Measurements from ENCODE around the gene FEN1.

The FEN1 gene, protein sequence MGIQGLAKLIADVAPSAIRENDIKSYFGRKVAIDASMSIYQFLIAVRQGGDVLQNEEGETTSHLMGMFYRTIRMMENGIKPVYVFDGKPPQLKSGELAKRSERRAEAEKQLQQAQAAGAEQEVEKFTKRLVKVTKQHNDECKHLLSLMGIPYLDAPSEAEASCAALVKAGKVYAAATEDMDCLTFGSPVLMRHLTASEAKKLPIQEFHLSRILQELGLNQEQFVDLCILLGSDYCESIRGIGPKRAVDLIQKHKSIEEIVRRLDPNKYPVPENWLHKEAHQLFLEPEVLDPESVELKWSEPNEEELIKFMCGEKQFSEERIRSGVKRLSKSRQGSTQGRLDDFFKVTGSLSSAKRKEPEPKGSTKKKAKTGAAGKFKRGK

GRCh38 chr11:61792310-61793082, at the start of gene FEN1, which contains the start of gene TMEM258:
Gene FEN1, plus strand, starts transcription at chr11:61792911. Its CDS starts 2,451 bp downstream, at chr11:61795362.
Gene TMEM258, minus strand, starts transcription at chr11:61792599. Its CDS starts 41 bp downstream, at chr11:61792558.
- peak; percentile 82 for DNase-seq (ENCODE audit: low read depth)

DNA sequence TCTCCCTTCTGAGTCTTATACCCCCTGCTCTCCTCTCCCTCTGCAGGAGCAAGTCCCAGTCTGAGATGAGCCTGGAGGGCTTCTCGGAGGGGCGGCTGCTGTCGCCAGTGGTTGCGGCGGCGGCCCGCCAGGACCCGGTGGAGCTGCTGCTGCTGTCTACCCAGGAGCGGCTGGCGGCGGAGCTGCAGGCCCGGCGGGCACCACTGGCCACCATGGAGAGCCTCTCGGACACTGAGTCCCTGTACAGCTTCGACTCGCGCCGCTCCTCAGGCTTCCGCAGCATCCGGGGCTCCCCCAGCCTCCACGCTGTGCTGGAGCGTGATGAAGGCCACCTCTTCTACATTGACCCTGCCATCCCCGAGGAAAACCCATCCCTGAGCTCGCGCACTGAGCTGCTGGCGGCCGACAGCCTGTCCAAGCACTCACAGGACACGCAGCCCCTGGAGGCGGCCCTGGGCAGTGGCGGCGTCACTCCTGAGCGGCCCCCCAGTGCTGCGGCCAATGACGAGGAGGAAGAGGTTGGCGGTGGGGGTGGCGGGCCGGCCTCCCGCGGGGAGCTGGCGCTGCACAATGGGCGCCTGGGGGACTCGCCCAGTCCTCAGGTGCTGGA, 49.1 kb upstream of the FEN1 start:
- DNase-seq (ENCODE audit: low read depth) = no peak

DNA sequence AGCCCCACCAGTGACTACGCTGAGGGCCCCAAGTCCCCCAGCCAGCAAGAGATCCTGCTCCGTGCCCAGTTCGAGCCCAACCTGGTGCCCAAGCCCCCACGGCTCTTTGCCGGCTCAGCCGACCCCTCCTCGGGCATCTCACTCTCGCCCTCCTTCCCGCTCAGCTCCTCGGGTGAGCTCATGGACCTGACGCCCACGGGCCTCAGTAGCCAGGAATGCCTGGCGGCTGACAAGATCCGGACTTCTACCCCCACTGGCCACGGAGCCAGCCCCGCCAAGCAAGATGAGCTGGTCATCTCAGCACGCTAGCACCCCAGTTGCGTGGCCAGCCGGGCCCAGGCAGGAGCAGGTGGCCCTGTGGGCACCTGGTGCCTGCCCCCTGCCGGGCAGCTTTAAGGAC, 48.5 kb upstream of the FEN1 start:
- DNase-seq (ENCODE audit: low read depth) = no peak

DNA sequence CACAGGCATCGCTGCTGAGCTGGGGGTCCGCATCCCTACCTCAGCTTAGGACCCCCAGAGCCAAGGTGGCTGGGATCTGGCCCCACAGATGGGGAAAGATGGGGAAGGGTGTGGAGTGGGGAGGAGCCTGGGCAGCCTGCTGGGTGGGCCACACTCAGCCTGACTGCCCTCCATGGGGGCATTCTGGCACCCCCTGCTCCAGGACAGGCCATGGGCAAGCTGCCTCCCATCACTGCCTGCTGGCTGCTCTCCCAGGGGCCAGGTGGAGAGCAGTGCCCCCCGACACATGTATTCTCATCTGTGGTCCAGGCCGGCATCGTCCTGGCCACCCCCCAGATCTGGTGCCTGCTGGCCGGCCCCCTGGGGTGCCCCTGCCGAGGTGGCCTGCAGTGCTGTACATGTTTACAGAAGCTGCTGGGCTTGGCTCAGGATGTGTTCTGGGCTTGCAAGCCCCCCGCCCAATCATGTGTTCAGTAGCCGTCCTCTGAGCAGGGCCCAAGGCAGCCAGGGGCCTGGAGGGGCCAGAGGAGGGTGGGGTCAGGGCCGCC, 48.0 kb upstream of the FEN1 start:
- DNase-seq (ENCODE audit: low read depth) = no peak

- DNase-seq (ENCODE audit: low read depth) = no peak
Observed at GRCh38 chr11:61745781-61746441, 46.8 kb upstream of the FEN1 start.

DNA sequence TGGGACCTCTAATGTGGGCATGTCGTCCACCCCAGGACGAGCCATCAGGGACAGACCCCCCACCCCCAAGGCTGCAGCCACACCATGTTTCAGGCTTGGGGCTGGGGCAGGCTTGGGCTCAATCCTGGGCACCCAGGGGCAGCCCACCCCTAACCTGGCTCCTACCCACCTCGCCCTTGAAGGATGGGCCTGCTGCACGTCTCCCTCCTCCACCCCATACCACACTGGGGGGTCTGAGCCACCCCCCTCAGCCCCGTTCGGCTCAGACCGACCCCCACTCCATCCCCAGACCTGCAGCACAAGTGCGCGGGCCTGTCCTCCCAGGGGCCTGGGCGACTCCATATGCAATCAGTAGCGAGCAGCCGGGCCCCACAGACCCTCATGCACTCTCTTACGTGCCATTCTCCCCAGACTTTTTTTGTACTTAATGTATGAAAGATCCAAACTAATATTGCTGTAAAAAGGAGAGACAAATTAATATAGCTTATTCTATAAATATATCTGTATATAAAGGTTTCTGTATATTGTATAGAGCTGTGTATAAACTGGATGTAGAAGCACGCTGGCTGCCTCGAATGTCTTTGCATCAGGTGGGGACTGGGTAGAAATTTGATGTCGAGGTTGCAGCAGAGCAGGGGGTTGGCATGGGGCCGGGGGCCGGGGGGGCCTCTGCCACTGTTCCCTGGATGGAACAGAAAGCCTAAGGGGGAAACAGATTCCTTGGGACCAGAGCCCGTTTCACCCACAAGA, 46.1 kb upstream of the FEN1 start:
- DNase-seq (ENCODE audit: low read depth) = no peak

GRCh38 chr11:61747192-61747966, 45.3 kb upstream of the FEN1 start:
- DNase-seq (ENCODE audit: low read depth) = no peak

DNA sequence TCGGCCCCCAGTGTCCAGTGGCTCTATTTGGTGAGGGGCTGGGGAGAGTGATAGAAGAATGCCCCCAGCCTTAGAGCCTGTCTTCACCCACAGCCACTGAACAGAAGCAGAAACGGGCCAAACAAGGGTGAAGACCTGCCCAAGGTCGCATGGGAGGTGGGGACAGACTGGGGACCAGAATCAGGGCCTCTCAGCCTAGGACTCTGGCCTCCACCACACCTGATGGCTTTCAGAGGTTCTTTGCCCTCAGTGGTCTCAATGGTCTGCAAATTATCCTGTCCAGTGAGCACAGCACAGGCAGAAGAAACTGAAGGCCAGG, 44.8 kb upstream of the FEN1 start:
- no peak for DNase-seq (ENCODE audit: low read depth)

DNA sequence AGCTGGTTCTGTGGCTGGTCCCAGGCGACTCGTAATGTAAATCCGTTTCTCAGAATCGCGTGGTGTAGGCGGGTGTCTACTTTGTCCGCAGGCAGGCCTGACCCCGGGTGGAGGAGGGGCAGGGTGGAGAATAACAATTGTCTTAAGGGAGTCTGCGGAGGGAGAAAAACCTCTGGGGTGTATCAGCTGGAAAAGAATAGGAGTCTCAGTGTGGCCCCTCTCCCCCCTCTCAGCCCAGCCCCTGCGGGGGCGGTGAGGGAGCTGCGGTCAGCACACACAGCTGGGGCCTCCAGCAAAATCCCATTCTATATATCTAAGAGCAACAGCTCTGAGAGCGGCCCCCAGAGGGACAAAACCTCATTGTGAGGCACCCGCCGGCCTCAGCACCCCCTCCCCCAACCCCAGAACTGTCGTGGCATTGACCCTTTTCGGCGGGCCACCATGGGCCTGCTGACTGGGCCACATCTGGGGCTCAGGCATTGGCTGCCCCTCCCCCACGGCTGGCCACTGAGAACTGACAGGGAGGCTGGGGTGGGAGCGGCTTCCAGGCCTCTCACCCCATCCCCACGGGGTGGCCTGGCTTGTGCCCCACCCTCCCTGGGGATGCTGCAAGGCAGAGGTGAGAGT, 43.0 kb upstream of the FEN1 start:
- no peak for DNase-seq (ENCODE audit: low read depth)

GRCh38 chr11:61750631-61751273, 42.0 kb upstream of the FEN1 start:
- no peak for DNase-seq (ENCODE audit: low read depth)

DNA sequence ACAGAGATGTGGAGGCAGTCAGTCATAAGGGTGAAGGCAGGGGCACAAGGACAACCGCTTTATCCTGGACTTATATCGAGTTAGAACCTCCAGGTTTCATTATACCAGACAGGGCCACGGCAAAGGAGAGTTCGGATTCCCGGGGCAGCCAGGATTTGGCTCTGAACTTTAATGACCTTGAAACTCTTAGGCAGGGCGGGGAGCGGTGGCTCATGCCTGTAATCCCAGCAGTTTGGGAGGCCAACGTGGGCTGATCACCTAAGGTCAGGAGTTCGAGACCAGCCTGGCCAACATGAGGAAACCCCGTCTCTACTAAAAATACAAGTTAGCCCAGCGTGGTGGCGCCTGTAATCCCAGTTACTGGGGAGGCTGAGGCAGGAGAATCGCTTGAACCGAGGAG, 41.3 kb upstream of the FEN1 start:
- no peak for DNase-seq (ENCODE audit: low read depth)

DNA sequence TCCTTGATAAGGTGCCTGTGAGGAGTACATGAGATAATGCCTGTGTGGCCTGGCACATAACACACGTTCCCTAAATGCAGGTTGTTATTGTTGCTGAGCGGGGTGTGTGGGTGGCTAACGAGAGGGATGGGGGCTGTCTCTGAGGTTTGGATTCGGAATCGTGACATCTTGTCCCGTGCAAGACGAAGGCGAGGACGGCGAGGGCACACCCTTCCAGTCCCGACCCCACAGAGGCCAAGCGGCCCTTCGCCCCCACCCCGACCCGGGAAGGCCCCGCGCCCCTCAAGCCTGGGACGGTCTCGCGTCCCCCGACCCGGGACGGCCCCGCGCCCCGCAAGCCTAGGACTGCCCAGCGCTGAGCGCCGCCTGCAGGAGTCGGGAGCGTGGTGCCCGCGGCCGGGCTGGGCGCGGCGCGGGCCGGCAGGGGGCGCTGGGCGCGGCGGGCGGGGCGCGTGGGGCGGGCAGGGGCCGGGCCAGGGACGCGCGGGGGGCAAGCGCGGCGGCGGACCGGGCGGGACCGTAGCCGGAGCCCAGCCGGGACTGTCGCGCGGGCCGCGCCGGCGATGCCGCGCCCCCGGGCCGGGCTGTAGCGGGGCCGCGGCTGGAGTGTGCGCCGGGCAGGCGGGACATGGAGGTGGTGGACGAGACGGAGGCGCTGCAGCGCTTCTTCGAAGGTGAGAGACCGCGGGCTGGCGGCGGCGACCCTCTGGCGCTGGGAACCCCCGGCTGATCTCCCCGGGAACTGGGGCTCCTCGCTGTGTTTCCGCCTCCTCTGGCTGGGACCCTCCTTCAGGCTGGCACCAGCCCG, 40.4 kb upstream of the FEN1 start, which contains the start of gene MYRF:
MYRF (plus strand) TSS at position 520 of the 808 bp plus-strand sequence; CDS start at position 629, 109 bp downstream.
- DNase-seq (ENCODE audit: low read depth) = no peak

DNA sequence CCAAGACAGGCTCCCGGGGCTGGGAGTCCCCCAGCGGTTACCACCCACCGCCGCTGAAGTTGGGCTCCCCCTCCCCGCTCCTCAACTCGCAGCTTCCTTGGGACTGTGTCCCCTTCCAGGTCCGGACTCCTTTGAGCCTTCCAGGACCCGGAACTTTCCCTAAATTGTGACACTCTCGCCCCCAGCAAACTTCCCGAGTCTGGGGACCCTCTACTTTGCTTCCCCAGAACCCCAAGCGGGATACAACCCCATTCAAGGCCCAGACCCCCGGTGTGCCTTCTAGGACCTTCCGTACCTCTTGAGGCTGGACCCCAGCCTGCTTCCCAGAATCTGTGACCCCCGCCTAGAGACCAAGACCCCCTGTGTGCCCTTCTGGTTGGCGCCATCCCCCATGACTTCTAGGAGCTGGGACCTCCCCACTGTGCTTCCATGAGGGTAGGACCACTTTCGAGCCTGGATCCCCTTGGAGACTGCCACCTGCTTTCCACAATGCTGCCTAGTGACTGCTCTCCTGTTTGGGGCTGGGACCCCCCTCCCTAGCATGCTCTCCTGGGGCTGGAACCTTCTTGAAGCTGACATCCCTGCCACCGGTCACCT, 39.7 kb upstream of the FEN1 start:
- no peak for DNase-seq (ENCODE audit: low read depth)

DNA sequence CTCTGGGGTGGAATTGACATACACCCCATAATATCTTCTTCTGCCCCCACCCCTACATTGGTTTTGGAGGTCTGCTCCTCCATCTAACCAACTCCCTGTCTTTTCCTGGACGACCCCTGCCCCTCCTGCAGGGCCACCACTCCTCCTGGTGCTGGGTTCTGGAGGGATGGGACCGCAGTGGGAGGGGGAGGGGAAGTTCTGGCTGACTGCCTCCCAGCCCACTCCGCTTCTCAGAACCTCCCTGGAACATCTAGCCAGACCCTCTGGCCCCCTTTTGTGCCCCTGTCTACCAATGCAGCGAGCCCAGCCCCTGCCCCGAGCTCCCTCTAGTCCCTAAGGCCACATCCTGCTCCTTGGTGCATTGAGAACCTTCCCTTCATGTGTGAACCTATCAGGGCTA, 39.0 kb upstream of the FEN1 start:
- DNase-seq (ENCODE audit: low read depth) = no peak

DNA sequence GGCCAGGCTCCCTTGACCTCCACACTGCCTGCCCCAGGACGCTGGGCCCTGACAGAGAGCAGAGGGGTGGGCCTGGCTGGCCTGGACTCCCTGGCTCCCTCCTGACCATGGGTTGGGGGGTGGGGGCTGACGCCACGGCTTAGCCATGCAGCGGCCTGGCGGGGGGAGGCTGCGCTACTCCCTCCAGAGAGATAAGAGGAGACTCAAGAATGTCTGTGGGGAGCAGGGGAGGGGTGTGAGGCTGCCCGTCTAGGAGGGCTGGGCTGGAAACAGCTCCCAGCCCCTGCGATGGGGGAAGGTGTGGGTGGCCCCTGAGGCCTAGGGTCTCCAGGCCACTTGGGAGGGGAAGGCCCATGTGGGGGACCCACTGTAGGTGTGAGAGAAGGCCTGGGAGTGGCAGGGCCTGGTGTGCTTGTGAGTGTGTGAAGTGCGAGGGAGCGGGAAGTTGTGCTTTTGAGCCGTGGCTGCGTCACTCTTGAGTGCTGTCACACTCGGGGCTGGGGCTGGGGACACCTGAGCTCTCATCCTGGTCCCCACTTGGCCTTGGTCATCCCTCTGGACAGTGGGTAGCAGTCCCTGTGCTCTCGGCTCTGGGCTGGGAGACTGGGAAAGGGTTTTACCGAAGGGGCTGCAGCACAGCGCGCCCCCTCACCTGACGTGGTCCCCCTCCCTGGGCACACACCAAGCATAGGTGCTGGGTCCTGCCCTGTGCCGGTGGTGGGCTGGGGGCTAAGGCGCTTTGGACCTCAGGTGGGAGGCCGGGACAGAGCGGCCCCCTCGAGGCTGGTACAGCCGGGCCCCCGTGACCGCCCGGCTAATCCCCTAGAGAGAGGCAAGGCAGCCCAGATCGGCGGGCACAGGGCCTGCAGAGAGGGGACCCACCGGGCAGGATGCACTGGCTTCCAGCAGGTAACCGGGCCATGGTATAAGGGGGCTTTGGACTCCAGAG, 37.9 kb upstream of the FEN1 start:
- no peak for DNase-seq (ENCODE audit: low read depth)

- DNase-seq (ENCODE audit: low read depth) = no peak
Observed at GRCh38 chr11:61756147-61756451, 36.6 kb upstream of the FEN1 start.

Measured in non-pigmented ciliary epithelial cell (primary cell).